HG03064 (cell line): ENCODE measurements around the gene XIAP.
"Not testable (repeated sequence)": the region's sequence is repeated elsewhere in the genome, so short reads cannot be mapped to it uniquely, and the experiment has no call there.

Source experiments
- ATAC-seq: cut with Tn5 transposase; IDR thresholded peaks from one replicate; pipeline ENCODE4 v1.9.1; 2021; ENCODE audit warnings: low read depth; ENCODE audit not compliant: unreplicated experiment

Gene XIAP

GRCh38 chrX:123859846-123860838 lies at the start of gene XIAP:
XIAP (plus strand) TSS chrX:123860053; CDS start chrX:123885663, 25,610 bp downstream.
- ATAC-seq = peak; percentile 69

GRCh38 chrX:123814343-123814742 lies 45.5 kb upstream of the XIAP start:
- no peak for ATAC-seq

- not testable (repeated sequence) for ATAC-seq
These were observed 44.9 kb upstream of the XIAP start for GRCh38 chrX:123814934-123815394.

GRCh38 chrX:123817288-123817894 lies 42.5 kb upstream of the XIAP start:
- ATAC-seq = no peak

- ATAC-seq = no peak
These were observed 41.6 kb upstream of the XIAP start for GRCh38 chrX:123818243-123818642.

GRCh38 chrX:123822965-123823364 lies 36.9 kb upstream of the XIAP start:
- ATAC-seq = no peak

GRCh38 chrX:123830309-123830708 lies 29.5 kb upstream of the XIAP start:
- peak; percentile 72 for ATAC-seq

- ATAC-seq = peak; percentile 64
These were observed 26.5 kb upstream of the XIAP start for GRCh38 chrX:123833387-123833786.

GRCh38 chrX:123834116-123834515 lies 25.7 kb upstream of the XIAP start:
- ATAC-seq = no peak

- ATAC-seq = no peak
These were observed 24.0 kb upstream of the XIAP start for GRCh38 chrX:123835661-123836371.

- ATAC-seq = not testable (repeated sequence)
These were observed 14.7 kb upstream of the XIAP start for GRCh38 chrX:123845129-123845528.

- ATAC-seq = no peak
These were observed 13.2 kb upstream of the XIAP start for GRCh38 chrX:123846577-123847038.

GRCh38 chrX:123847056-123847455 lies 12.8 kb upstream of the XIAP start:
- ATAC-seq = no peak

GRCh38 chrX:123849096-123849495 lies 10.8 kb upstream of the XIAP start:
- ATAC-seq = no peak

GRCh38 chrX:123849906-123850305 lies 9.9 kb upstream of the XIAP start:
- ATAC-seq = not testable (repeated sequence)

- no peak for ATAC-seq
These were observed 8.8 kb upstream of the XIAP start for GRCh38 chrX:123851079-123851478.

GRCh38 chrX:123854329-123854728 lies 5.5 kb upstream of the XIAP start:
- no peak for ATAC-seq

- peak; percentile 4 for ATAC-seq
These were observed 426 bp upstream of the XIAP start for GRCh38 chrX:123859409-123859845.

- ATAC-seq = no peak
These were observed 1.1 kb downstream of the XIAP start for GRCh38 chrX:123860983-123861382.

- no peak for ATAC-seq
These were observed 9.6 kb downstream of the XIAP start for GRCh38 chrX:123869488-123869887.

- ATAC-seq = no peak
These were observed 11.5 kb downstream of the XIAP start for GRCh38 chrX:123871309-123871708.
